HepG2 (cell line): Measurements from ENCODE around the gene PDXDC1. TPM values are rescaled to one million over a fixed set of nuclear protein-coding genes. Genes with fewer than 3 reads are reported as not detected.
"Not testable (repeated sequence)": the region's sequence is repeated elsewhere in the genome, so short reads cannot be mapped to it uniquely, and the experiment has no call there.

ENCODE experiments used
- ATAC-seq: fragments of 200-7000 bp; cut with Tn5 transposase; 3 replicates; pipeline ENCODE4 v1.9.1; 2020; ENCODE audit warnings: mild to moderate bottlenecking, moderate library complexity
- BruUV-seq: library from RNA; stranded (reverse); fragments of 400-500 nt; replicated peaks from 2 replicates; lab custom pipeline; 2021; lab: Mats Ljungman, UMichigan
- CTCF ChIA-PET: fragments of 300-600 bp; formaldehyde crosslinking; extraction: SDS; loops from one replicate; lab custom pipeline; 2021; ENCODE audit warnings: low total read pairs, inconsistent platforms, low intra/inter-chr PET ratio; lab: Yijun Ruan, JAX
- POLR2A ChIA-PET: fragments of 350-600 bp; sonication (Branson Sonifier 250); formaldehyde crosslinking; loops from one replicate; lab custom pipeline; 2020; ENCODE audit warnings: antibody characterized with exemption, inconsistent platforms; lab: Yijun Ruan, JAX
- DNase-seq: peaks from one replicate; pipeline ENCODE4 v3.0.0-alpha.2; 2015; ENCODE audit warnings: low spot score
- FAIRE-seq: peaks from 3 replicates; lab custom pipeline; 2011; peaks lifted over from hg19 to GRCh38; lab: Jason Lieb, UNC
- H2AFZ ChIP-seq: one replicate; pipeline ENCODE4 v1.6.1; 2011; ENCODE audit warnings: low read length, inconsistent platforms
- H3K27ac ChIP-seq: fragments of 300-600 bp; 3 replicates; pipeline ENCODE4 v1.8.0; 2011; ENCODE audit warnings: mixed run types, mild to moderate bottlenecking, mixed read lengths, low read length, inconsistent platforms; ENCODE audit not compliant: insufficient read depth; ENCODE audit errors: extremely low read length
- H3K27me3 ChIP-seq, 2 experiments: fragments of 200-600 bp in 1 of 2; 2 replicates in 1 of 2; 3 replicates in 1 of 2; pipeline versions ENCODE4 v1.6.0 to v1.8.0; 2011; ENCODE audit warnings: low read length in 2 of 2, mild to moderate bottlenecking in 2 of 2, moderate library complexity in 2 of 2, inconsistent platforms in 1 of 2; ENCODE audit not compliant: insufficient read depth in 2 of 2, control insufficient read depth in 1 of 2
- H3K36me3 ChIP-seq, 2 experiments: fragments of 200-600 bp in 1 of 2; replicated peaks in 1 of 2; 2 replicates in 1 of 2; 3 replicates in 1 of 2; pipeline versions ENCODE4 v1.5.1 to v1.8.0; 2011; ENCODE audit warnings: low read length in 2 of 2, inconsistent platforms in 1 of 2; ENCODE audit not compliant: insufficient read depth in 2 of 2, control insufficient read depth in 1 of 2
- H3K4me1 ChIP-seq: 2 replicates; pipeline ENCODE4 v1.5.1; 2012; ENCODE audit warnings: low read length, inconsistent platforms; ENCODE audit not compliant: insufficient read depth
- H3K4me2 ChIP-seq: 2 replicates; pipeline ENCODE4 v1.6.0; 2011; ENCODE audit warnings: low read depth, low read length, inconsistent platforms
- H3K4me3 ChIP-seq, 3 experiments: fragments of 200-600 bp in 1 of 3; sonication (generic), shearing (Covaris generic) in 1 of 3; replicated peaks in 1 of 3; 2 replicates each; pipeline ENCODE4 v1.5.1; 2011 to 2016; ENCODE audit warnings: low read length in 3 of 3, inconsistent platforms in 2 of 3, low read depth in 2 of 3, mild to moderate bottlenecking in 2 of 3, control low read depth in 1 of 3, mixed read lengths in 1 of 3; ENCODE audit not compliant: insufficient read depth in 1 of 3
- H3K79me2 ChIP-seq: one replicate; pipeline ENCODE4 v1.6.1; 2011; ENCODE audit warnings: low read length, inconsistent platforms; ENCODE audit not compliant: insufficient read depth
- H3K9ac ChIP-seq: 2 replicates; pipeline ENCODE4 v1.6.0; 2011; ENCODE audit warnings: mild to moderate bottlenecking, low read depth, low read length, inconsistent platforms; ENCODE audit not compliant: insufficient read depth
- H3K9me3 ChIP-seq: 2 replicates; pipeline ENCODE4 v1.5.1; 2012; ENCODE audit warnings: mild to moderate bottlenecking, low read length
- H4K20me1 ChIP-seq: 2 replicates; pipeline ENCODE4 v1.6.0; 2011; ENCODE audit warnings: inconsistent platforms, mild to moderate bottlenecking, low read length, moderate library complexity; ENCODE audit not compliant: insufficient read depth
- WGBS: methylation state at CpG from one replicate; pipeline ENCODE4 v1.1.6; 2017; ENCODE audit warnings: low lambda C conversion rate; 5-methylcytosine and 5-hydroxymethylcytosine counted together
- in situ Hi-C: cut with HindIII; loops from 2 replicates; pipeline ENCODE4 v1.10.0; 2017; ENCODE audit warnings: low pct_unique_long_range_greater_than_20kb; ENCODE audit not compliant: extremely low pct_ligation_motif_present
- intact Hi-C: fragments of 100-400 bp; cut with micrococcal nuclease; formaldehyde crosslinking; loops from one replicate; pipeline ENCODE4 v1.10.0; 2022; ENCODE audit not compliant: unreplicated experiment
- polyA plus RNA-seq, 8 experiments: library from polyadenylated mRNA; depleted of rRNA in 3 of 8; stranded (reverse) in 7 of 8; unstranded in 1 of 8; fragments of >200 nt; fragmentation: Illumina TruSeq in 4 of 8; extraction: Trizol in 4 of 8; gene quantifications; 2 replicates each; pipeline versions ENCODE4 v1.2.1 to v1.2.3, GENCODE V29; 2011 to 2016; ENCODE audit warnings: low read depth in 4 of 8, missing spikeins in 1 of 8, mixed read lengths in 1 of 8; ENCODE audit not compliant: insufficient read depth in 1 of 8
- total RNA-seq, 5 experiments: library from RNA; depleted of rRNA; stranded (reverse); fragments of >200 nt; fragmentation: Illumina TruSeq; extraction: Trizol; gene quantifications; 2 replicates each; pipeline ENCODE4 v1.2.3, GENCODE V29; 2016; ENCODE audit warnings: low read depth in 1 of 5

Gene PDXDC1
- total and polyA plus RNA-seq, 2 of the 13 experiments (the other 11 are each of a cell fraction or from before 2014, with no cell fraction given) = 133 to 169 TPM

DNA sequence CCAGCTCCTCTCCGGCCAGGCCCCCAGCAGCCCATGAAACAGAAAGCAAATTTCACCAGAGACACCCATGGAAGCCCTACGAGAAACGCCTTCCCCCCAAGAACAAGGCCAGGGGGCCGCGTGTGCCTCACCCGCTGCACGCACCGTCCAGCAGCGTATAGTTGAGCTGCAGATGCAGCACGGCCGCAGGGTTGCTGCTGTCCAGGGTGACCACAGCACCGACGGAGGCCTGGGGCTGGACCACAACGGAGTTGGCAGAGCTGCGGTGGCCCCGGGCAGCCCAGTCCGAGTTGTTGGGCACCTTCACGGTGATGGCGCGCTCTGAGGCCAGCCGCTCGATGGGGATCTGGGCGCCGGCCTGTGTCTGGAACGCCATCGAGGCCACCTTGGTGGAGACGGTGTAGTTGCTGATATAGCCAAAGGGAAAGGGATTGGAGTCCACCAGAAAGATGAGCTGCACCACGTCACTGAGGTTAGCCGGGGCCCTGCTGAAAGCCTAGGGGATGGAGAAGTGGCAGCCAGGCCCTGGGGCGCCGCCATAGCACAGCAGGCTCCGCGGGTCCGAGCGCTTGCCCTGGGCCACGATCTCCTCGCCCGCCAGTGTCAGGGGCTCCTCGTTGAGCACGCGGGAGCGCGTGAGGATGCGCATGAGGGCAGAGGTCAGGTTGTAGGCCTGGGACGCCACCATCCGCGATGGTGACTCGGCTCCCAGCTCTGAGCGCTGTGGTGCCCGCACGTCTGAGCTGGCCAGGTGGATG is 156.3 kb downstream of the PDXDC1 start:
- H2AFZ ChIP-seq, H3K4me1 ChIP-seq, DNase-seq, POLR2A ChIA-PET, H4K20me1 ChIP-seq, H3K27me3 ChIP-seq, FAIRE-seq, H3K9me3 ChIP-seq, intact Hi-C loops, H3K4me2 ChIP-seq, ATAC-seq, H3K9ac ChIP-seq, CTCF ChIA-PET, H3K36me3 ChIP-seq, H3K27ac ChIP-seq, H3K4me3 ChIP-seq, H3K79me2 ChIP-seq, BruUV-seq, in situ Hi-C loops: not testable (repeated sequence)
- WGBS = over 99% methylated on average over 50 of the region's 51 CpGs

- H3K36me3 ChIP-seq, FAIRE-seq, CTCF ChIA-PET, H4K20me1 ChIP-seq, in situ Hi-C loops, ATAC-seq, H3K4me1 ChIP-seq, H3K79me2 ChIP-seq, POLR2A ChIA-PET, H3K4me3 ChIP-seq, BruUV-seq, H3K27me3 ChIP-seq, H2AFZ ChIP-seq, intact Hi-C loops, H3K9ac ChIP-seq, H3K27ac ChIP-seq, DNase-seq, H3K9me3 ChIP-seq, H3K4me2 ChIP-seq: not testable (repeated sequence)
- 98% methylated on average over 8 of the region's 41 CpGs for WGBS
These were observed 158.0 kb downstream of the PDXDC1 start for GRCh38 chr16:15132719-15133428.

GRCh38 chr16:15133554-15133953 is 158.7 kb downstream of the PDXDC1 start:
- H4K20me1 ChIP-seq, H3K36me3 ChIP-seq, H3K27ac ChIP-seq, H3K27me3 ChIP-seq, H3K4me1 ChIP-seq, CTCF ChIA-PET, H3K4me3 ChIP-seq, POLR2A ChIA-PET, H3K9me3 ChIP-seq, ATAC-seq, FAIRE-seq, H3K9ac ChIP-seq, H3K79me2 ChIP-seq, DNase-seq, intact Hi-C loops, H3K4me2 ChIP-seq, H2AFZ ChIP-seq, in situ Hi-C loops, BruUV-seq: not testable (repeated sequence)
- 89% methylated on average over 21 of the region's 31 CpGs for WGBS

GRCh38 chr16:15134752-15135482 is 160.1 kb downstream of the PDXDC1 start:
- not testable (repeated sequence) for H3K27me3 ChIP-seq

More at GRCh38 chr16:15134752-15135482, 160.1 kb downstream of the PDXDC1 start:
- H3K27ac ChIP-seq, H3K4me2 ChIP-seq, CTCF ChIA-PET, H3K4me1 ChIP-seq, H3K79me2 ChIP-seq, H3K9ac ChIP-seq, intact Hi-C loops, H2AFZ ChIP-seq, POLR2A ChIA-PET, DNase-seq, BruUV-seq, H4K20me1 ChIP-seq, H3K4me3 ChIP-seq, in situ Hi-C loops, H3K9me3 ChIP-seq, H3K36me3 ChIP-seq, FAIRE-seq: not testable (repeated sequence)
- 98% methylated on average over 13 of the region's 33 CpGs for WGBS
- peak; percentile 77 for ATAC-seq
